SK-N-SH (cell line): ENCODE measurements around the gene WWOX. TPM values are rescaled to one million over a fixed set of nuclear protein-coding genes. Genes with fewer than 3 reads are reported as not detected.

Experiments used
- CTCF ChIA-PET: fragments of 300-600, 350-600 bp; formaldehyde crosslinking; extraction: SDS; loops from one replicate; lab custom pipeline; 2021; lab: Yijun Ruan, JAX
- POLR2A ChIA-PET: fragments of 350-600 bp; sonication (Branson Sonifier 250); formaldehyde crosslinking; extraction: SDS; loops from one replicate; lab custom pipeline; 2020; ENCODE audit warnings: antibody characterized with exemption, inconsistent platforms; lab: Yijun Ruan, JAX
- DNase-seq: peaks from one replicate; pipeline ENCODE4 v3.0.0; 2012
- H2AFZ ChIP-seq: fragments of 200-600 bp; sonication (generic); 2 replicates; pipeline ENCODE4 v1.8.1; 2016; ENCODE audit warnings: antibody characterized with exemption, mild to moderate bottlenecking, low read depth
- H3F3A ChIP-seq: fragments of 200-600 bp; sonication (generic); replicated peaks from 2 replicates; pipeline ENCODE3; 2016; ENCODE audit warnings: antibody characterized with exemption, mild to moderate bottlenecking; ENCODE audit not compliant: insufficient read depth
- H3K27ac ChIP-seq, 2 experiments: fragments of 200-500 bp in 1 of 2; fragments of 200-600 bp in 1 of 2; sonication (Bioruptor generic) in 1 of 2; sonication (generic), shearing (Covaris generic) in 1 of 2; 2 replicates each; pipeline versions ENCODE4 v1.5.1 to v1.6.1; 2014 to 2016; ENCODE audit warnings: low read depth in 2 of 2, inconsistent platforms in 1 of 2, low read length in 1 of 2, mild to moderate bottlenecking in 1 of 2, mixed read lengths in 1 of 2
- H3K27me3 ChIP-seq: fragments of 200-600 bp; sonication (generic), shearing (Covaris generic); 2 replicates; pipeline ENCODE4 v1.6.1; 2016; ENCODE audit warnings: mixed run types; ENCODE audit not compliant: insufficient read depth
- H3K36me3 ChIP-seq, 2 experiments: fragments of 200-500 bp in 1 of 2; fragments of 200-600 bp in 1 of 2; sonication (Bioruptor generic) in 1 of 2; sonication (generic) in 1 of 2; replicated peaks in 1 of 2; 2 replicates each; pipeline versions ENCODE3 to v1.5.1; 2014 to 2016; ENCODE audit warnings: low read length in 1 of 2, mild to moderate bottlenecking in 1 of 2; ENCODE audit not compliant: insufficient read depth in 2 of 2, control insufficient read depth in 1 of 2
- H3K4me1 ChIP-seq, 2 experiments: fragments of 200-500 bp in 1 of 2; fragments of 200-600 bp in 1 of 2; sonication (Bioruptor generic) in 1 of 2; sonication (generic), shearing (Covaris generic) in 1 of 2; 2 replicates each; pipeline versions ENCODE4 v1.5.1 to v1.6.1; 2014 to 2016; ENCODE audit warnings: low read depth in 1 of 2, low read length in 1 of 2, mixed run types in 1 of 2; ENCODE audit not compliant: insufficient read depth in 2 of 2, control insufficient read depth in 1 of 2
- H3K4me2 ChIP-seq: fragments of 200-600 bp; sonication (generic), shearing (Covaris generic); 2 replicates; pipeline ENCODE4 v1.6.1; 2017; ENCODE audit warnings: mixed run types
- H3K4me3 ChIP-seq, 2 experiments: fragments of 200-500 bp in 1 of 2; fragments of 200-600 bp in 1 of 2; sonication (Bioruptor generic) in 1 of 2; sonication (generic), shearing (Covaris generic) in 1 of 2; 2 replicates each; pipeline versions ENCODE4 v1.5.1 to v1.8.1; 2014 to 2016; ENCODE audit warnings: low read depth in 2 of 2, inconsistent platforms in 1 of 2, low read length in 1 of 2, mild to moderate bottlenecking in 1 of 2, mixed read lengths in 1 of 2, moderate library complexity in 1 of 2
- H3K79me2 ChIP-seq: fragments of 200-600 bp; sonication (generic); 2 replicates; pipeline ENCODE4 v1.8.1; 2017; ENCODE audit warnings: mild to moderate bottlenecking; ENCODE audit not compliant: insufficient read depth
- H3K9ac ChIP-seq: fragments of 200-600 bp; sonication (generic); 2 replicates; pipeline ENCODE4 v1.6.1; 2017; ENCODE audit warnings: mixed run types
- H3K9me2 ChIP-seq: fragments of 200-600 bp; sonication (generic); 2 replicates; pipeline ENCODE4 v1.6.1; 2017; ENCODE audit warnings: mixed run types
- H3K9me3 ChIP-seq: fragments of 200-600 bp; sonication (generic); 2 replicates; pipeline ENCODE4 v1.6.1; 2017; ENCODE audit warnings: mixed run types, mild to moderate bottlenecking, moderate library complexity
- H4K20me1 ChIP-seq: fragments of 200-600 bp; sonication (generic); 2 replicates; pipeline ENCODE4 v1.6.1; 2017; ENCODE audit warnings: mild to moderate bottlenecking, mixed run types; ENCODE audit not compliant: insufficient read depth
- EP300 ChIP-seq, 2 experiments: IDR thresholded peaks; 2 replicates each; pipeline versions ENCODE4 v1.4.0 to v1.6.1; 2012; ENCODE audit warnings: borderline replicate concordance in 1 of 2, low read depth in 1 of 2, low read length in 1 of 2
- EZH2phosphoT487 ChIP-seq: fragments of 200-600 bp; sonication (generic); IDR thresholded peaks from 2 replicates; pipeline ENCODE4 v1.6.1; 2017; ENCODE audit warnings: low read depth, mixed run types, mild to moderate bottlenecking, antibody characterized with exemption, moderate library complexity, borderline replicate concordance
- FOSL2 ChIP-seq: IDR thresholded peaks from 2 replicates; pipeline ENCODE4 v1.4.0; 2012; ENCODE audit warnings: low read depth, mild to moderate bottlenecking, moderate library complexity, borderline replicate concordance
- FOXM1 ChIP-seq: IDR thresholded peaks from 2 replicates; pipeline ENCODE4 v1.4.0; 2012; ENCODE audit warnings: low read depth, mild to moderate bottlenecking
- GATA2 ChIP-seq: sonication (generic); formaldehyde crosslinking; IDR thresholded peaks from 2 replicates; pipeline ENCODE4 v1.5.0; 2020; ENCODE audit warnings: mild to moderate bottlenecking, missing genetic modification reagents
- JUND ChIP-seq: IDR thresholded peaks from 2 replicates; pipeline ENCODE4 v1.4.0; 2012
- MEF2A ChIP-seq: IDR thresholded peaks from 2 replicates; pipeline ENCODE4 v1.4.0; 2012; ENCODE audit warnings: low read depth, borderline replicate concordance
- NRF1 ChIP-seq: IDR thresholded peaks from 2 replicates; pipeline ENCODE4 v1.6.1; 2012; ENCODE audit warnings: low read depth, mild to moderate bottlenecking, low read length
- RFX5 ChIP-seq: IDR thresholded peaks from 2 replicates; pipeline ENCODE4 v1.6.1; 2012; ENCODE audit warnings: mild to moderate bottlenecking, improper control_type of control experiment, low read length
- RXRA ChIP-seq: IDR thresholded peaks from 2 replicates; pipeline ENCODE4 v1.4.0; 2012; ENCODE audit warnings: low read depth, mild to moderate bottlenecking, borderline replicate concordance
- WGBS: methylation state at CpG from one replicate; pipeline ENCODE4 v1.1.6; 2017; ENCODE audit warnings: low lambda C conversion rate; 5-methylcytosine and 5-hydroxymethylcytosine counted together
- polyA plus RNA-seq, 3 experiments: library from polyadenylated mRNA; depleted of rRNA; stranded (reverse); fragments of >200 nt; gene quantifications; 2 replicates each; pipeline ENCODE4 v1.2.3, GENCODE V29; 2012
- TF ChIP-seq, protein P1 (sequence below): IDR thresholded peaks from 2 replicates; pipeline ENCODE4 v1.4.0; 2012; ENCODE audit warnings: low read depth, borderline replicate concordance
- TF ChIP-seq, protein P2 (sequence below): IDR thresholded peaks from 2 replicates; pipeline ENCODE4 v1.4.0; 2012; ENCODE audit warnings: low read depth
- TF ChIP-seq, protein P3 (sequence below): IDR thresholded peaks from 2 replicates; pipeline ENCODE4 v1.6.1; 2012; ENCODE audit warnings: mild to moderate bottlenecking, low read depth, low read length, moderate library complexity
- TF ChIP-seq, protein P4 (sequence below): fragments of 150-350 bp; IDR thresholded peaks from 2 replicates; pipeline ENCODE4 v1.6.1; 2017; ENCODE audit warnings: antibody characterized with exemption, low read length, low read depth, borderline replicate concordance

Gene WWOX
- polyA plus RNA-seq, 1 of the 3 experiments (the other 2 are of a cell fraction), result 10.8 TPM

DNA sequence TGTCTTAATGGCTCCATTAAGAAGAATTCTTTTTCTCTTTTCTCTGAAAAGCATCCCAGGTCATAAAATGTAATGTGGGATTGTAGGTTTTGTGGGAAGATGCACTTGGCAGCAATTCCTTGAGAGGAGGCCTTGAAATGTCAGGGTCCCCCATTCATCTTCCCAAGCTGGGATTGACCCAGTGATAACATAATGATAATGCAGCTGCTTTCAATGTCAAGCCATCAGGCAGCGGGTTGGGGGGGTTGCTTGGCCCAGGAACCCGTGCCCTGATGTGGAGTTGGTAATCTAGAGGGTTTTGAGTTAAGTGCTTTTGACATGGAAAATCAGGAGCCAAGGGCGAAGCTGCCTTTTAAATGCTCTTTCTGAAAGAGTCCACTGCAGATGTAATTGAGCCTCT lies 484.0 kb downstream of the WWOX start (continued):
- TF ChIP-seq GATA2 (CRISPR knock-in tag) (no peak), JUND (no peak), EP300 (IDR thresholded peaks at IDR 0.05; ENCODE audit: borderline replicate concordance in 1 of 2, low read depth in 1 of 2, low read length in 1 of 2) (no peak), FOXM1 (no peak), EZH2phosphoT487 (no peak)

DNA sequence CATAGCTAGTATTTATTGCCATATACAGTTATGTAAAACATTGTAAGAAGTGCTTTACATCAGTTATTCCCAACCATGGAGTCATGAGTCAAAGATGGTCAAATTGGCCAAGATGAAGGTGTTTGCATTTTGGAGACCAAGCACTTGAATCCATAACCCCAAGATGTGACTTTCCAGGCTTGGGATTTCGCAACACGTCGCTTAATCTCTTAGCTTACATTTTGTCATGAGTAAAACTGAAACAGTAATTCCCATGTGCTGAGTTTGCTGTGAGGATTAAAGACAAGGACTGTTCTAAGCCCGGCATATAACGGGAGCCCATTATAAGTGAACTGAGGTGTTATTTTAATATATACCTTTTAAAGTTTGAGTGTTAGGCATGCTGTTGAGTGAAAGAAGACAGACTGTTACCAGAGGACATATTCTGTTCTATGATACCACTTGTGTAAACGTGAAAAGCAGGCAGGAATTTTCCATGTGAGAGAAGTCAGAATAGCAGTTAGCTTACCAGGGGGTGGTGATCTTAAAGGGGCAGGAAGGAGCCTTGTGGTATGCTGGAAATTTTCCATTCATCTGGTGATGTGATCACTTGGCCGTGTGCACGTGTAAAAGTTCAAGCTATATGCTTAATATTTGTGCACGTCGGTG lies 484.9 kb downstream of the WWOX start:
- Histone ChIP-seq H3K4me3 (no peak overlapping the region), H4K20me1 (no peaks in the 10 kb centered on the region), H3K4me1 (no peaks in the 10 kb centered on the region), H3K4me2 (no peak overlapping the region), H3F3A (no peaks in the 10 kb centered on the region), H3K27ac (no peak overlapping the region), H2AFZ (no peak overlapping the region), H3K9me3 (no peaks in the 10 kb centered on the region), H3K27me3 (no peaks in the 10 kb centered on the region), H3K36me3 (no peaks in the 10 kb centered on the region), H3K9ac (no peak overlapping the region), H3K79me2 (no peaks in the 10 kb centered on the region), H3K9me2 (no peaks in the 10 kb centered on the region)
- 68% methylated on average over 10 of the region's 10 CpGs for WGBS
- no peak for TF ChIP-seq MEF2A
- no peak for TF ChIP-seq RFX5
- no peak for TF ChIP-seq RXRA
- no peak for TF ChIP-seq FOSL2
- no peak for TF ChIP-seq NRF1
- TF ChIP-seq EZH2phosphoT487, result no peak
- TF ChIP-seq, protein P1, sequence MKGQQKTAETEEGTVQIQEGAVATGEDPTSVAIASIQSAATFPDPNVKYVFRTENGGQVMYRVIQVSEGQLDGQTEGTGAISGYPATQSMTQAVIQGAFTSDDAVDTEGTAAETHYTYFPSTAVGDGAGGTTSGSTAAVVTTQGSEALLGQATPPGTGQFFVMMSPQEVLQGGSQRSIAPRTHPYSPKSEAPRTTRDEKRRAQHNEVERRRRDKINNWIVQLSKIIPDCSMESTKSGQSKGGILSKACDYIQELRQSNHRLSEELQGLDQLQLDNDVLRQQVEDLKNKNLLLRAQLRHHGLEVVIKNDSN, result no peak
- TF ChIP-seq, protein P2, sequence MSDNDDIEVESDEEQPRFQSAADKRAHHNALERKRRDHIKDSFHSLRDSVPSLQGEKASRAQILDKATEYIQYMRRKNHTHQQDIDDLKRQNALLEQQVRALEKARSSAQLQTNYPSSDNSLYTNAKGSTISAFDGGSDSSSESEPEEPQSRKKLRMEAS, result no peak
- TF ChIP-seq JUND, result no peak
- TF ChIP-seq, protein P3, sequence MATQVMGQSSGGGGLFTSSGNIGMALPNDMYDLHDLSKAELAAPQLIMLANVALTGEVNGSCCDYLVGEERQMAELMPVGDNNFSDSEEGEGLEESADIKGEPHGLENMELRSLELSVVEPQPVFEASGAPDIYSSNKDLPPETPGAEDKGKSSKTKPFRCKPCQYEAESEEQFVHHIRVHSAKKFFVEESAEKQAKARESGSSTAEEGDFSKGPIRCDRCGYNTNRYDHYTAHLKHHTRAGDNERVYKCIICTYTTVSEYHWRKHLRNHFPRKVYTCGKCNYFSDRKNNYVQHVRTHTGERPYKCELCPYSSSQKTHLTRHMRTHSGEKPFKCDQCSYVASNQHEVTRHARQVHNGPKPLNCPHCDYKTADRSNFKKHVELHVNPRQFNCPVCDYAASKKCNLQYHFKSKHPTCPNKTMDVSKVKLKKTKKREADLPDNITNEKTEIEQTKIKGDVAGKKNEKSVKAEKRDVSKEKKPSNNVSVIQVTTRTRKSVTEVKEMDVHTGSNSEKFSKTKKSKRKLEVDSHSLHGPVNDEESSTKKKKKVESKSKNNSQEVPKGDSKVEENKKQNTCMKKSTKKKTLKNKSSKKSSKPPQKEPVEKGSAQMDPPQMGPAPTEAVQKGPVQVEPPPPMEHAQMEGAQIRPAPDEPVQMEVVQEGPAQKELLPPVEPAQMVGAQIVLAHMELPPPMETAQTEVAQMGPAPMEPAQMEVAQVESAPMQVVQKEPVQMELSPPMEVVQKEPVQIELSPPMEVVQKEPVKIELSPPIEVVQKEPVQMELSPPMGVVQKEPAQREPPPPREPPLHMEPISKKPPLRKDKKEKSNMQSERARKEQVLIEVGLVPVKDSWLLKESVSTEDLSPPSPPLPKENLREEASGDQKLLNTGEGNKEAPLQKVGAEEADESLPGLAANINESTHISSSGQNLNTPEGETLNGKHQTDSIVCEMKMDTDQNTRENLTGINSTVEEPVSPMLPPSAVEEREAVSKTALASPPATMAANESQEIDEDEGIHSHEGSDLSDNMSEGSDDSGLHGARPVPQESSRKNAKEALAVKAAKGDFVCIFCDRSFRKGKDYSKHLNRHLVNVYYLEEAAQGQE, result no peak
- TF ChIP-seq, protein P4, sequence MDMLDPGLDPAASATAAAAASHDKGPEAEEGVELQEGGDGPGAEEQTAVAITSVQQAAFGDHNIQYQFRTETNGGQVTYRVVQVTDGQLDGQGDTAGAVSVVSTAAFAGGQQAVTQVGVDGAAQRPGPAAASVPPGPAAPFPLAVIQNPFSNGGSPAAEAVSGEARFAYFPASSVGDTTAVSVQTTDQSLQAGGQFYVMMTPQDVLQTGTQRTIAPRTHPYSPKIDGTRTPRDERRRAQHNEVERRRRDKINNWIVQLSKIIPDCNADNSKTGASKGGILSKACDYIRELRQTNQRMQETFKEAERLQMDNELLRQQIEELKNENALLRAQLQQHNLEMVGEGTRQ, result no peak
- no peak for DNase-seq
- ChIA-PET POLR2A (no interaction called here), CTCF (interaction anchor here (0.9 to 1.2 kb wide), 2 partner anchors 22 to 1018 kb away, joined by 4 to 5 read pairs; no protein-coding TSS in a partner anchor)
